GM12892 (cell line): ENCODE results near the gene LRRC30.

Source experiments
- POLR2A ChIP-seq: IDR thresholded peaks from 2 replicates; pipeline ENCODE4 v1.6.1; 2011; ENCODE audit warnings: low read depth, low read length, control low read depth
- POLR2AphosphoS5 ChIP-seq: IDR thresholded peaks from 2 replicates; pipeline ENCODE4 v1.6.1; 2011; ENCODE audit warnings: low read depth, low read length, control low read depth
- TAF1 ChIP-seq: IDR thresholded peaks from 2 replicates; pipeline ENCODE4 v1.6.1; 2011; ENCODE audit warnings: low read depth, mild to moderate bottlenecking, control low read depth, low read length, borderline replicate concordance

DNA sequence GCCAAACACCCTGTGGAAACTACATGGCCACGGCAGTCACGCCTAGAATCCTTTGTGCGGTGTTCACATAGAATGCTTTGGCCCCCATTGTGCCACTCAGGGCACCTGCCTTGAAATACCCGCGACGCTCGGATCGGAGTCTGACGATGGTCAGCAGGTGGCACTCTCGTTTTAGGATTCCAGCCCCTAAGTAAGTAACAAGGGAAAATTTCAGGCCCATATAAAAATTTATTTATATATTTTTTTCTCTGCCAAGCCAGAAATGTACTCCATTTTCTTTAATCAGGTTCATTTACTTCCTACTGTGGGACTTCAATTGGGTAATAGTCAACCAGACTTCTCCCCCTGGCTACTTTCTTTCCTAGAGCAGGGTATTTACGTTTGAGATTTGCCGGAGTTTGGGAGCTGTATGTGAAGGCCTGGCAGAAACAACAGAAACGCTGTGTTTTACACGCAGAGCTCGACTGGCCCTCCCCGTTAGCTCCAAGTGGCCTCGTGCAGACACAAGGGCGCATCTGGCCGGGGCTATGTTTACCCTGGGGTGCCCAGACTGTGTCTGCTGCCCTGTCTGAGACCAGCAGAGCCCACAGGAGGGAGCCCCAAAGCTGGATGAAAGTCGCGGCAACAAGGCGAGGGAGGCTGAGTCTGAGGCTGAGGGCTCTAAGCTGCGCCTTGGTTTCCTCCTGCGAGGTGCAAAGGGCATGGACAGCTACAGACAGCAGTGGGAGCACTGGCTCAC lies 41.6 kb downstream of the LRRC30 start:
- TF ChIP-seq POLR2A (no peak), POLR2AphosphoS5 (no peak), TAF1 (no peak)
